NAMALWA (cell line): ENCODE results near the gene ARSK.
"Not testable (repeated sequence)": the region's sequence is repeated elsewhere in the genome, so short reads cannot be mapped to it uniquely, and the experiment has no call there.

Experiments used
- DNase-seq: peaks from one replicate; pipeline ENCODE4 v3.0.0-alpha.2; 2015; ENCODE audit warnings: low spot score

The ARSK gene

DNA sequence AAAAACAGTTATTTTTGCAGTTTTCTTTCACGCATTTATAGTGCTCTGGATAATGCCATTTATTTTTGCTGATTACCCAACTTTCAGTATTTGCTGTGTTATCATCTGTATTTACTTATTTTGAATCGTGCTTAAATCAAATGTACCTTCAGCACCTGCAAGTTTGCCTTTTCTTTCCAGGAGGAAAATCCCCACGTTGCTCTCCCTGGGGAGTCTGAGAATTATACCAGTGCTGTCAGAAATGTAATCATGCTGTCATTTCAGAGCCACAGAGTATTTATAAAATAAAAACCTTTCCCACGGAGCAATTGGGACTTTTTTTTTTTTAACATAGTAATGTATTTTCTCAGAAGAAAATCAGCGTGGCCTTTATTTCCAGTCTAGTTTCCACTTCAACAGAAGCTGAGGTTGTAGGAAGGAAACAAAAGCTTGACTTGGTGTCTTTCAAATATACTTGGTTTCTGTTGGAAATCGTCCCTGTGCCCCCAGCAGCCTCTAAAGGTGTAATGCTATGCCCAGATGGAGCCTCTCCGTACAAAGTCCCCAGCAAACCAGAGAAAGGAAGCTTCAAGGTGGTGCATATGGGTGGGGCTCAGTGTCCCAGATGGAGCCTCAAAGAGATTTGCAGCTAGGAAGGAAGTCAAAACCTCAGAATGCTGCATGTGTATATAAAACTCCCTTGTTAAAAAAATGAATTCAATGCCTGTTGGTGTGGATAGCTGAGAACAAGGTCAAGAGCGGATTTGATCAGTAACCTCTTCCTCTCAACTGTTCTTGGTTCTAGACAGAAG is 67.1 kb downstream of the ARSK start:
- no peak for DNase-seq

DNA sequence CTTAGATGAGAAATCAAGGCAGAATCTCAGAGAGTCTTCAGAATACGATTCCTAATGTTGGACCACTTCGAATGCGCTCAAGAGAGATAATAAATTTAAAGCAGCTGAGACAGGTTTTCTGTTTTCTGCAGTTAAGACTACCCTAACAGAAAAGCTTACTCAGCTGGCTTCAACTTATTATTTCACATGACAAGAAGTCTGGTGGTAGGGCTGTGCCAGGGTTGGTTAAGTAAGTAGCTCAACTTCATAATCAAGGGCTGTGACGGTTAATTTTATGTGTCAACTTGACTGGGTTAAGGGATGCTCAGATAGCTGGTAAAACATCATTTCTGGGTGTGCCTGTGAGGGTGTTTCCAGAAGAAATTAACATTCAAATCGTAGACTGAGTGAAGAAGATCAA is 68.8 kb downstream of the ARSK start:
- no peak for DNase-seq

DNA sequence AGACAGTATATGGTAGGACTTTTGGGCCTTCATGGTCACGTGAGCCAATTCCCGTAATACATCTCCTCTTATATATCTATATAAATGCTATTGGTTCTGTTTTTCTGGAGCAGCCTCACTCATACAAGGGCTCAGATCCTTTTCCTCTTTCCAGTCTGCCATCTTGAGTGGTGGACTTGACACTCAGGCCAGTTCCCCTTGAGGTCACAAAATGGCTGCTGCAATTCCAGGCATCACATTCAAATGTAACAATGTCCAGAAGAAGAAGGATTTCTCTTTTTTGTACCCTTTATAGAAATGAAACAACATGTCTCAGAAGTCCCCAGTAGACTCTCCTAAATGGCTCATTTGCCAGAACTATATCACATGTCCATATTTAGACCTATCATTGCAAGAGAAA is 69.5 kb downstream of the ARSK start:
- no peak for DNase-seq

DNA sequence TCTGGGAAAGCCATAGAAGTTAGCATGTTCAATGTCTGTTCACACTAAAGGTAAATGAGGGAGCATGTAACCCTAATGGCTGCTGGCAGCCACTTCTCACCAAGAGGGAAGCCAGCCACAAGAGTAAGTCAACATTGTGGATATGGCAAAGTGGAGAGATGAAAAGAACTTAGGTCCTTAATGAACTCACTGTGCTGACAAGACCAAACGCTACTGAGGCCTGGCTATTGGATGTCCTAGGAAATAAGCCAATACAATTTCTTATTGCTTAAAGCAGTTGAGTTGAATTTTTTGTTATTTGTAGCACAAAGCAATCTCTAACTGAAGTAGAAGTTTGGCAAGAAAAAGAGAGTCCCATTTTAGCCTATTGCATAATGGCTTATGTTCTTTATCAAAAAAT is 71.8 kb downstream of the ARSK start:
- no peak for DNase-seq

DNA sequence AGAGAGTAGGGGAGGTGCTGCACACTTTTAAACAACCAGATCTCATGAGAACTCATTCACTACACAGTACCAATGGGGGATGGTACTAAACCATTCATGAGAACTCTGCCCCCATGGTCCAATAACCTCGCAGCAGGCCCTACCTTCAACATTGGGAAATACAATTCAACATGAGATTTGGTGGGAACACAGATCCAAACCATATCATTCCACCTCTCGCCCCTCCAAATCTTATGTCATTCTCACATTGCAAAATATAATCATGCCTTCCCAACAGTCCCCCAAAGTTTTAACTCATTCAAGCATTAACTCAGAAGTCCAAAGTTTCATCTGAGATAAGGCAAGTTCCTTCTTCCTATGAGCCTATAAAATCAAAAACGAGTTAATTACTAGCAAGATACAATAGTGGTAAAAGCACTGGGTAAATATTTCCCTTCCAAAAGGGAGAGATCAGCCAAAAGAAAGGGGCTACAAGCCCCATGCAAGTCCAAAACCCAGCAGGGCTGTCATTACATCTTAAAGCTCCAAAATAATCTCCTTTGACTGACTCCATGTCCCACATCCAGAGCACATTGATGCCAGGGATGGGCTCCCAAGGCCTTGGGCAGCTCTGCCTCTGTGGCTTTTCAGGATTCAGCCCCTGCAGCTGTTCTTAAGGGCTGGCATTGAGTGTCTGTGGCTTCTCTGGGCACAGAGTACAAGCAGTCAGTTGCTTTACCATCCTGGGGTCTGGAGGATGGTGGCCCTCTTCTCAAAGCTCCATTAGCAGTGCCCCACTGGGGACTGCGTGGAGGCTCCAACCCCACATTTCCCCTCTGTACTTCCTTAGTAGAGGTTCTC is 73.3 kb downstream of the ARSK start:
- no peak for DNase-seq

DNA sequence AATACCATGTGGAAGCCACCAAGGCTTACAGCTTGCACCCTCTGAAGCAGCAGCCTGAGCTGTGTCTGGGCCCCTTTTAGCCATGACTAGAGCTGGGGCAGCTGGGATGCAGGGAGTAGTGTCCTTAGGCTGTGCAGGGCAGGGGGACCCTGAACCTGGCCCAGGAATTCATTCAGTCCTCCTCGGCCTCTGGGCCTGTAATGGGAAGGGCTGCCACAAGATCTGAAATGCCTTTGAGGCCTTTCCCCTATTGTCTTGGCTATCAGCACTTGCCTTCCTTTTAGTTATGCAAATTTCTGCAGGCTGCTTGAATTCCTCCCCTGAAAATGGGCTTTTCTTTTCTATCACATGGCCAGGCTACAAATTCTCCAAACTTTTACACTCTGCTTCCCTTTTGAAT is 74.0 kb downstream of the ARSK start:
- DNase-seq, result no peak

DNA sequence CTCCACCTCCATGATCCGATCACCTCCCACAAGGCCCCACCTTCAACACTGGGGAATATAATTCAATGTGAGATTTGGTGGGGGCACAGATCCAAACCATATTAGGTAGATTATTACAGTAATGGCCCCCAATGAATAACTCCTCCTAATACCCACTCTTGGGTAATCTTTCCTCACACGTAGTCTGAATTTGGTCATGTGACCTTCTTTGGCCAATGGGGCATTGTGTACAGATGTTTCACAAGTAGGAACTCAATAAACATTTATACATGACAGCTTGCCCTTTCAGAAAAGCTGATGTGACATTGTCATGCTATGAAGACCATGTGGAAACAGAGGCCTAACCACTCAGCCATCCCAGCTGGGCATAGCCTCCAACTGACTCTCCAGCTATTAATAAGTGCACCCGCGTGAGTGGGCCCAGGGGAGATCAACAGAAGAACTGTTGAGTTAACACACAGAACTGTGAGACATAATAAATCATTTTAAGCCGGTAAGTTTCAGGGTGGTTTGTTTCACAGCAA is 75.6 kb downstream of the ARSK start:
- DNase-seq, result no peak

DNA sequence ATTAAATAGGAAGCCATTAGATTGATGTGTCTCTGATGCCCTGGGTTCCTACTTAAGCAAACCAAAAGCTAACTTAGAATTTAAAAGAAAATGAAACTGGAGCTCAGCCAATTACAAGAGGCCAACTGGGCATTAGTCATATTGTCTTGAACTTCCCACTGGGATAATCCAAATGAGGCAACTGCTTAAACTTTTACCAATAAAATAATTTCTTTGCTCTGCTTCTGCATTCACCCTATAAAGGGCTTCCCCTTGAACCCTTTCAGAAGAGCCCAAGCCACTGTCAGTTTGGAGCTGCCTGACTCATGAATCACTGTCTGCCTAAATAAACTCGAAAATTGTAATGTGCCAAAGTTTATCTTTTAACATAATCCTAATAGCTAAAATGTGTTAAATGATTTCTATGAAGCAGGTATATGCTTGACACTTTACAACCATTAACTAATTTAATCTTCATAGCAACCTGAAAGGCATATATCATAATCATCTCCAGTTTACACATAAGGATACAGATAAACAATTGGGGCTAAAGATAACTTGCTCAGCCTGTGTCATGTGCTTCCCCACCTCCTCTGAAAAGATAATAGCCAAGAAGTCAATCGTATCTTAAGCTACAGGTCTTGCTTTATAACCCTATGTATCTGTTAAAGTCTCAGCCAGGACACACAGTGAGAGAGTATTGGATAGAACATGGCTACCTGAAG is 76.5 kb downstream of the ARSK start:
- DNase-seq, result no peak

DNA sequence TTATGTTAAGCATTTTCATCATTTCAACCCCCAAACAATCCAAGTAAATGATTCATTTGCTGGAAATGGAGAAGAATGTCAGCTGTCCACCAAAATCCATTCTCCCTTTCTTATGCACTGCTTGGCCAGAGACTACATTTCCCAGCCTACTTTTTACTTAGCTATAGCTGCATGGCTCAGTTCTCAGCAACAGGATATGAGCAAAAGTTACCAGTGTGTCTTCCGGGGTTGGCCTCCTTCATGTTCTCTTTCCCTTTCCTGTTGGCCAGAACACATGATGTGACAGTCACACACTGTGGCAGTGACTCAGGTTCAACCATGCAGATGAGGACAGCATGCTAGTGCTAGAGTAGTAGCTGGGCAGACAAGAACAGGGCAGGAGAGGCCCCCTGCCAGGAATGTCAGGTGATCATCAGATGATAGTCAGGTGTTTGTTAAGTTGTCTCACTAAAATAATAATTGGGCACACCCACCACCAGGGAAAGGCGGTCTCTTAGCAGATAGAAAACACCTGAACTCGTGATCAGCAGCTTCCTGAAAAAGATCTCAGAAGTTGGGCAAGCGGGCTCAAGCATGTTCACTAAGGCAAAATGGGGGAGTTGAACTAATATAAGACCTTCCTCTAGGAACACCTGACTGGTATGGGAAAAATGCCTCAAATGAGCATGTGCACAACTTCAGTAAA is 77.2 kb downstream of the ARSK start:
- DNase-seq, result peak; percentile 69

DNA sequence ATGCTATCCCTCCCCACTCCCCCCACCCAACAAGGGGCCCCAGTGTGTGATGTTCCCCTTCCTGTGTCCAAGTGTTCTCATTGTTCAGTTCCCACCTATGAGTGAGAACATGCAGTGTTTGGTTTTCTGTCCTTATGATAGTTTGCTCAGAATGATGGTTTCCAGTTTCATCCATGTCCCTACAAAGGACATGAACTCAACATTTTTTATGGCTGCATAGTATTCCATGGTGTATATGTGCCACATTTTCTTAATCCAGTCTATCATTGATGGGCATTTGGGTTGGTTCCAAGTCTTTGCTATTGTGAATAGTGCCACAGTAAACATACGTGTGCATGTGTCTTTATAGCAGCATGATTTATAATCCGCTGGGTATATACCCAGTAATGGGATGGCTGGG is 78.0 kb downstream of the ARSK start:
- DNase-seq, result not testable (repeated sequence)

DNA sequence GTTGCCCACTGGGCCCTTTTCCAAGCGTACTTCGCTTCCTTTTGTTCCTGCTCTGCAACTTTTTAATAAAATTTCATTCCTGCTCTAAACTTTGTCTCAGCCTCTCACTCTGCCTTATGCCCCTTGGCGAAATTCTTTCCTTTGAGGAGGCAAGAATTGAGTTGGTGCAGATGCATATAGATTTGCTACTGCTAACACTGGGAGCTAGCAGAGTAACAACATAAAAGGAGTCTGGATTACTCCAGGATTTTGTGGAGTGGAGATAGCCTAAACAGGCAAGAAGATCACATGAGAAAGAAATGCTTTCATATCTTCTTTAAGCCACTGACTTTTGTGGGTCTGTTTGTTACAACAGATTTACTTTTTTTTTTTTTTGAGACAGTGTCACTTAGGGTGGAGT is 78.8 kb downstream of the ARSK start:
- DNase-seq, result no peak

DNA sequence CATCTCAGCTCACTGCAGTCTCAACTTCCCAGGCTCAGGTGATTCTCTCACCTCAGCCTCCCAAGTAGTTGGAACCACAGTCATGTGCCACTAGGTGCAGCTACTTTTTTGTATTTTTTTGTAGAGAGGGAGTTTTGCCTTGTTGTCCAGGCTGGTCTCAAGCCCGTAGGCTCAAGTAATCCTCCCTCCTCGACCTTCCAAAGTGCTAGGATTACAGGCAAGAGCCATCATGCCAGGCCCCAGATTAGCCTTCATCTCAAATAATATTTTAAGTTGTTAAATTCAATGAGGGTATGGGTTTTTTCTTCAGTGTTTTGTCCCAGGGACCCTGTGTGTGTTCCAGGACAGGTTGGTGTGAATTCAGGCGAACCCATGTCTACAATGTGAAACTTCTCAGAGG is 79.2 kb downstream of the ARSK start:
- no peak for DNase-seq

DNA sequence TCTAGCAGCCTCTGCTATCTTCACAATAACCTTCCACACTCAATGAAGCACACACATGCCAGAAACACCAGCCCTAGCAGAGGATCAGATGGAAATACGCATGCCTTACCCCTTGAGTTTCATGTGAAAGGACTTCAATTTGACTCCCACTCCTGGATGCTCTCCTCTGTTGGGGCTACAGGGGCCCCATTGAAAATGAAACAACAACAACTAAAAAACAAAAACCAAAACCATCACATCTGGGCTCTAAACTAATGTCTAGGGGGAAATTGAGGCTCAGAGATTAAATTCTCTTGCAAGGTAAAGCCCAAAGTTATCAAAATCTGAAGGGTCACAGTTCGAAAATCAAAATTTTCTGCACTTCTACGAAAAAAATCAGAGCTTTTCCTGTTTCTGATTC is 83.7 kb downstream of the ARSK start:
- no peak for DNase-seq

DNA sequence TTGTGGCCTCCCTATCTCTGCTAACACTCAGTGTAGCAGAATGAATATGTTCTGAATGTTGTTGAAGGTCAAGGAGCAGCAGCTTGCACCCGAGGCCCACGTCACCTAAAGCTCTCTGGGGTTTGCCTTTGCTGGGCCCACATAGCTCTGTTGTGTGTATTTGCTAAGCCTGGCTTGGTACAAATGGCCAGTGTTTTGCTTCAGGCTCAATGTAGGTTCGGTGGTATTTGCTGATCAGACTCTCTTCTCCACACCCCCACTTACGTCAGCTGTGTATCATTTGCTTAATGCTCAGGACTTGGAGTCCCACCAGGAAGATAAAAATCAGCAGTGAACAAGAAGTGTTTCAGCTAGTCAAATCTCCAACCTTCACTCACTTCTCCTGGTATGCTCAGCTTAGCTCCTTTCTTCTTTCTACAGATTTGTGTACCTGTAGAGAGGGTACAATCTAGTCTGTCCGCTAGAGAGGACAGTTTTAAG is 86.9 kb downstream of the ARSK start:
- no peak for DNase-seq

DNA sequence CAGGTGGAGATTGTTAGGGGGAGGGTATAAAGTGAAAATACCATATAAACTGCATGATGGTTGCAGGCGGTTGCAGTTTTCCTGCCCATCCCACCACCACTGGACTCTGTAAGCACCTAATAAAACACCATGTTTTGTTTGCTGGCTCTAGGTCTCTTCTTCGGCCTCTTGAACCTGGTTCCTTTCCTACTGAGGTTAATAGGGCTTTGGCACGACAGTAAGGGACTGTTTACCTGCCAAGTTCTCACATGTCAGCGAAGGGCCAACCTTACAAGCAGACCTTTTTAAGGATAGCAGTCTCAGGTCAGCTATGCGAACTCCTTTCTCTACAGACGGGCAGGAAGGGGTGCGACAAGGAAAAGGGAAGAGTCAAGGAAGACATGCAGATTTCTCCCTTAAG is 88.3 kb downstream of the ARSK start:
- DNase-seq, result no peak

DNA sequence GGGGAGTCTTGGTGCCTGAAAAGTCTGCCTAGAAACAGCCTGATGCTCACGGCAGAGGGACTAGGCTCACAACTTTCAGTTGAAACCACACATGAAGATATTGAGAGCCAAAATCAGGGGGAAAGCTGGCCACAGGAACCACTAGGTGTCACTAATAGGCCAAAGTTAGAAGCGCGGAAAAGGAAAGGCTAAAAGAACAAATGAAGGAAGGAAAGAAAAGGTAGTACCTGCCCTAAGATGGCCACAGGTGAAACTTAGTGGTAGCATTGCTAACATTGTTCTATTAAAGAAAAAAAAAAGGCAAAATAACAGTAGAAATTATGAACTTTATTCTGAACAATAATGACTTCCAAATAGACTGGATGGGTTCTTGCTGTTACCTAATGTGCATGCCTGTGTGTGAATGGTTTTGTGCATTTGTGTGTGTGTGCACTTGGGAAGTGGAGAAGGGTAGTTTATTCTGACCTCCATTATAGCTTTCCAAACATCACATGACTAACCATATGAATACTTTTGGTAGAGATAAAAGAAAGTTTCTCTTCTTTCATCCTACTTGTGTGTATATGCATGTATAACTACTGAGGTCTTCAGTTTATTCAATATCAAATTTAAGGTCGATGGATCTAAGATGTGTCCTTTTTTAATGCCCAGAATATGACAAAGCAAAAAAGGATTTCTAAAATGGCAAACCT is 89.6 kb downstream of the ARSK start:
- DNase-seq, result peak; percentile 83

DNA sequence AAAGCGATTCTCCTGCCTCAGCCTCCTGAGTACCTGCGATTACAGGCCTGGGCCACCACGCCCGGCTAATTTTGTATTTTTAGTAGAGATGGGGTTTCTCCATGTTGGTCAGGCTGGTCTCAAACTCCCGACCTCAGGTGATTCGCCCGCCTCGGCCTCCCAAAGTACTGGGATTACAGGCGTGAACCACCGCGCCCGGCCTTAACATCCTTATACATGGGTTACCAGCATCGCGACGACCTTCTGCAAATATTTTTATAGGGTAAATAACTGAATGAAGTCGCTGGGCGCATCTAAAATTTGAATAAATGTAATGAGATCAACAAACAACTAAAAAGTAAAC is 91.3 kb downstream of the ARSK start:
- not testable (repeated sequence) for DNase-seq

DNA sequence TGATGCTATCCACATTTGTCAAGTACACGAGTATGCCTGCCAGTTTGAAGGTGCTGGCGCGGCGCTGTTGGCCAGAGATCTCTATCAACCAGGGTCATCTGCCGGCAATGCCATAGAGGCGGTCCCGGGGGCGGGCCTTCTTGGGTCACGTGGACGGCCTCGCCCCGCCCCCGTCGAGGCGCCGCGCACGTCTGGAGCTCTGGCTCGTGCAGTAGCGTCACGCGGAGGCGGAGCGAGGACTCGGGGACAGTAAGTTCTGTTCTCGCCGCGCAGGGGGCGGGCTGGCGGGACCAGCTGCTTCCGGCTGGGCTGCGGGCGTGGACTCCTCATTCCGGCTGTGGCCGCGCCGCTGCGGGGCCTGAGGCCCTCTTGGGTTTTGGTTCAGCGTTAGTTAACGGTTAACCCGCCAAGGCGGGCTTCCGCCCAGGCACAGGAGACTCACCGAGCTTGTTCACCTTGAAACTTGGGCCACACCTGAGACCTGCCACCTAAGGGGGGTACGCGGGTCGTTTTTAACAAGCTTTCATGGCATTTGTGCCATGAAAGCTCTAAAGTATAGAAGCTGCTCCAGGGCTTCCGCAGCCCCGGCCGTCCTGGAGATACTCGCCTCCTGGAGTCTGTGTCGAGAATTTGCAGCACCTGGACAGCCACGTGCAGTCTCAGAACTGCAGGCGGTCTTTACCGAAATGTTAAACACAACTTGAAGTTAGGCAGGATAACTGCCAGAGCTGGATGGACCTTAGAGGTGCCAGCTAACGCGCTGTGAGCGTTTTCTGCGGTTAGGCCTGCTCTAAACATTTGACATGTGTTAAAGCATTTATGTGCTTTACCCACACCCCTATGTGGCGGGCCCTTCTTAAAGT is 91.9 kb downstream of the ARSK start, which contains the start of gene RFESD:
TSS of gene RFESD (plus strand) at position 209 of the 863 bp plus-strand sequence. CDS start 5,495 bp downstream, outside the sequence.
- peak; percentile 96 for DNase-seq

DNA sequence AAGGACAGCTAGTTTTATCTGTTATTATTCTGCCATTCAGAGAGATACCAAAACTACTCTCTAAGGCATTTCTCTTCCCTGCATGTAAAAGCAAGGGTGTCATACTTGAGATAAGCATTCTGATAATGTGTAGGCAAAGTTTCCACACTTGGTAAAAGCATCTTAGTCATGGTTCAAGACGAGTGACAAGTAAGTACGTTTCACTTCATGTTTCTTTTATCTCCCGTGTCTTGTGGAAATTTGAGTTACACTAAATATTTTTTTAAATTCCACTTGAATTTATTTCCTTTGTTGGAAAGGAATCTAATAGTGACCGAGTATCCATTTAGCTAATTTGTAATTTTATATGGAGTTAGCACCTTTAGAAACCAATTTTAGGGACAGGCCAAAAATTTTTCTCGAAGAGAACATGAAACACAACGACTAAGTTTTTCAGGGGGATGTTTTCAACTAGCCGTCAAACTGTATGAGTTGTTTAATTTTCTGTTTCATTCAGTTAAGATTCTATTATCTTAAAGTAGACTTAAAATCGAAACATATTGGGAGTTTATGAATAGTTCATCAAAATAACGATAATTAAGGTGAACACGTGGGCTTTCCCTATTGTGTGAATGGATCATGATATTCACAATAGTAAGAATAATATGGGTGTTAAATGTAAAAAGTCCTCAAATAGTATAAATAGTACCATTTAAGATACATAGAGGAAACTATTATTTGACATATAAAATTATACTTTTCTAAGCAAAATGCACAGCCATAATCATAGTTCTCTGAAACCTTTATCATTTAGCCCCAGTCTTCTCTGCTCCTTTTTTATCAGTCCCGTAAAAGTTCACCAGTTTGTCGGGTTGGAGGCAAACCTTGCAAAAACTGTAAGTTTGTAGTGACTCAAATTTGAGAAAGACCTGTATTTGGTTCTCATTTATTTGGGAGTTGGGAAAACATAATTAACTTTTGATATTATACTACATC is 93.3 kb downstream of the ARSK start:
- DNase-seq, result peak; percentile 15
